GM13977 (cell line): ENCODE results near the gene HES7.
A peak's percentile ranks its signal among the peaks of the same experiment; 100 is the strongest.

Source experiments
- DNase-seq: peaks from one replicate; pipeline ENCODE4 v3.0.0; 2012; ENCODE audit warnings: low spot score
- in situ Hi-C: fragments of 300-500 bp; cut with MboI; formaldehyde crosslinking; loops from one replicate; pipeline ENCODE4 v1.12.0; 2022; ENCODE audit warnings: low sequenced_read_pairs, low pct_unique_long_range_greater_than_20kb, mixed read lengths, inconsistent platforms; ENCODE audit not compliant: unreplicated experiment
- TF ChIP-seq, protein P1 (sequence below): IDR thresholded peaks from 2 replicates; pipeline ENCODE4 v1.5.1; 2012; ENCODE audit warnings: mild to moderate bottlenecking, control low read depth; ENCODE audit not compliant: insufficient read depth; ENCODE audit errors: extremely low read depth, missing control alignments

HES7 gene

DNA sequence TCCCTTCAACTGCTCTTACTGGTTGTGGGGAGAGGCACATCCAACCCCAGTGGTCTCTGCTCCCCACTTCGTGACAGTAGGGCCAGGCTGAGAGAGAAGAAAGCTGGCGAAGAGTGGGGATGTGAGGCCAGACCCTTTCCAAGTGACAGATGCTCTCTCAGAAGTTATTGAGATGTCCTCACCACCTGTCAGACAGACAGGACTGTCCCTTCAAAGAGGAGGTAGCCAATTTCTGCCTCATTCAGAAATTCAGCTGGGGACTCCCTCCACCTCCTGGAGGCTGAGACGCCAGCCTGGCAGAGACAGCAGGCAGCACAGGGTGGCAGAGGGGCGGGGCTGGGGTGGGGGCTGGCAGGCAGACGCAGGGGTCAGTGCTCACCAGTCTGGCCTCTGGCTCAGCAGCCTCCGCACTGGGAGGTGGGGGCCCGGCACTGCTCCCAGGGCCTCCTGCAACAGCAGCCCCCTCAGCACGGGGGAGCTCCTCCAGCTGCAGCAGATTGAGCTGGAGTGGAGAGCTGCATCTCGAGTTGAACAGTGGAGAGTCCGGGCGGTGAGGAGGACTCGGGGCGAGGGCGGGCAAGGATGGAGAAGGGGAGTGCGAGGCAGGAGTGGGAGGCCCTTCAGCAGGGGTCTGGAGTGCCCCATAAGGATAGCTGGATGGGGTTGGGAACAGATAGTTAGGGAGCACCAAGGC, 19.1 kb upstream of the HES7 start:
- in situ Hi-C loops: no loop called here
- TF ChIP-seq, protein P1, sequence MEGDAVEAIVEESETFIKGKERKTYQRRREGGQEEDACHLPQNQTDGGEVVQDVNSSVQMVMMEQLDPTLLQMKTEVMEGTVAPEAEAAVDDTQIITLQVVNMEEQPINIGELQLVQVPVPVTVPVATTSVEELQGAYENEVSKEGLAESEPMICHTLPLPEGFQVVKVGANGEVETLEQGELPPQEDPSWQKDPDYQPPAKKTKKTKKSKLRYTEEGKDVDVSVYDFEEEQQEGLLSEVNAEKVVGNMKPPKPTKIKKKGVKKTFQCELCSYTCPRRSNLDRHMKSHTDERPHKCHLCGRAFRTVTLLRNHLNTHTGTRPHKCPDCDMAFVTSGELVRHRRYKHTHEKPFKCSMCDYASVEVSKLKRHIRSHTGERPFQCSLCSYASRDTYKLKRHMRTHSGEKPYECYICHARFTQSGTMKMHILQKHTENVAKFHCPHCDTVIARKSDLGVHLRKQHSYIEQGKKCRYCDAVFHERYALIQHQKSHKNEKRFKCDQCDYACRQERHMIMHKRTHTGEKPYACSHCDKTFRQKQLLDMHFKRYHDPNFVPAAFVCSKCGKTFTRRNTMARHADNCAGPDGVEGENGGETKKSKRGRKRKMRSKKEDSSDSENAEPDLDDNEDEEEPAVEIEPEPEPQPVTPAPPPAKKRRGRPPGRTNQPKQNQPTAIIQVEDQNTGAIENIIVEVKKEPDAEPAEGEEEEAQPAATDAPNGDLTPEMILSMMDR: no peak
- no peak for DNase-seq

DNA sequence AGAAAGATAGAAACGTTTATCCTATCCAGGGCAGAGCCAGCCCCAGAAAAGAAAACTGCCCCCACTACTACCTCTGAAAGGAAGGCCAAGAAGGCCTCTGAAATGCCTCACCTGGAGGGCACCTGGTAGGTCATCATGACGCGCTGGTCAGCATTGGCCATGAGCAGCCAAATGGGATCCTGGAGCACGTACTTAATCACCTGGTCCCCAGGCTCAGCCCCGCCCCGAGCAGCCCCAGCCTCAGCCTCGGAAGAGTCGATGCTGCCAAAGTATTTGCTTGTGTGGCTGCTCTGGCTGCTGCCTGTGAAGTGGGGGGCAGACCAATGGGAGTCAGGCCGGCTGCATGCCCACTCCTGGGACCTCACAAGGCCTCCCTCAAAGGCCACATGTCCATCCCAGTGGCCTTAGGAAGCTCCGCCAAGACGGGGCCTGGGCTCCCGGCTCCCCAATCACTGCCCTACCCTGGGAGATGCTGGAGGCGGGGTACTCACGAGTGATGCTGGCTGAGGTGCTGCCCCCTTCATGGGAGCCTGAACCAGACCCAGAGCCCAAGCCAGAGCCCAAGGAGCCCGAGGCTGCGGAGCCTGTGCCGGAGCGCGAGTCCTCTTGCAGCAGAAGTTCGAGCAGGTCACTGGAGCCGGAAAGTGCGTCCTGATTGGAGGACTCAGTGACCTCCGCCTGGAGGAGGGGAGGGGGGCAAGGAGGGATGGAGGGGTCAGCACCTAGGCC, 18.4 kb upstream of the HES7 start:
- in situ Hi-C loops: no loop called here
- DNase-seq: no peak
- TF ChIP-seq, protein P1: no peak

DNA sequence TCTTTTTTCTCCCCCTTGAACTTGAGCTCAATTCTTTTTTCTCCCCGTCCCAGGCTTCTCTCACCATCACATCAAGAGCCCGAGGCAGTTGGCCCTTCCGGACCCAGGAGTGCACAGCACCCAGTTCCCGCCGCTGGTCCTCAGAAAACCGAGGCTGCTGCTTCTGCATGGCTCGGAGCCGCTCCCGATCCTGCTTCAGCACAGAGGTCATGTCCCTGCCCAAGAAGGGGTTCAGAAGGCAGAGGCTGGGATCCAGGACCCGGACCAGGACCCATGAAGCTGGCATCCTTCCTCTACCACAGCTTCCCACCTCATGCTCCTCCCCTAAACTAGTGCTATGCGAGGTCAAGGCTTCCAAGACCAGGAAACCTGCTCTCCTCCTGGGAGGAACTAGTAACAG, 17.8 kb upstream of the HES7 start:
- in situ Hi-C loops: no loop called here
- no peak for DNase-seq
- TF ChIP-seq, protein P1: no peak

DNA sequence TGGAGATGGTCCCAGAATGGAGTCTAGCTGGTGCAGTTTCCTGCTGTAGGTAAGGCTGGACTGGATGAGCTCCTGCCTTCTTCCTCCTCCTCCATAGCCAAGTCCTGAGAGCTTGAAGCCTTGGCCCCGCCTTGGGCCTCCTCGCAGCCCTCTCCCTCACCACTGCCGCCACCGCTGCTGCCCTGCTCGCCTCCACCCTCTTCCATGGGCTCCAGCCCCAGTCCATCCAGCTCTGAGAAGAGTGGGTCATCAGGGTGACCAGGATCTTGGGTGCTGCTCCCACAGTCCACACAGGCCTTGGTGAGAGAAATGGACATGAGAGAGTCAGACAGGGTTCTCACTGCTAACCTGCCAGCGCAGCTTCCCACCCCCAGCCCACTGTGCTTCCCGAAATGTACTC, 17.1 kb upstream of the HES7 start:
- no peak for DNase-seq
- TF ChIP-seq, protein P1: no peak
- in situ Hi-C loops: no loop called here

DNA sequence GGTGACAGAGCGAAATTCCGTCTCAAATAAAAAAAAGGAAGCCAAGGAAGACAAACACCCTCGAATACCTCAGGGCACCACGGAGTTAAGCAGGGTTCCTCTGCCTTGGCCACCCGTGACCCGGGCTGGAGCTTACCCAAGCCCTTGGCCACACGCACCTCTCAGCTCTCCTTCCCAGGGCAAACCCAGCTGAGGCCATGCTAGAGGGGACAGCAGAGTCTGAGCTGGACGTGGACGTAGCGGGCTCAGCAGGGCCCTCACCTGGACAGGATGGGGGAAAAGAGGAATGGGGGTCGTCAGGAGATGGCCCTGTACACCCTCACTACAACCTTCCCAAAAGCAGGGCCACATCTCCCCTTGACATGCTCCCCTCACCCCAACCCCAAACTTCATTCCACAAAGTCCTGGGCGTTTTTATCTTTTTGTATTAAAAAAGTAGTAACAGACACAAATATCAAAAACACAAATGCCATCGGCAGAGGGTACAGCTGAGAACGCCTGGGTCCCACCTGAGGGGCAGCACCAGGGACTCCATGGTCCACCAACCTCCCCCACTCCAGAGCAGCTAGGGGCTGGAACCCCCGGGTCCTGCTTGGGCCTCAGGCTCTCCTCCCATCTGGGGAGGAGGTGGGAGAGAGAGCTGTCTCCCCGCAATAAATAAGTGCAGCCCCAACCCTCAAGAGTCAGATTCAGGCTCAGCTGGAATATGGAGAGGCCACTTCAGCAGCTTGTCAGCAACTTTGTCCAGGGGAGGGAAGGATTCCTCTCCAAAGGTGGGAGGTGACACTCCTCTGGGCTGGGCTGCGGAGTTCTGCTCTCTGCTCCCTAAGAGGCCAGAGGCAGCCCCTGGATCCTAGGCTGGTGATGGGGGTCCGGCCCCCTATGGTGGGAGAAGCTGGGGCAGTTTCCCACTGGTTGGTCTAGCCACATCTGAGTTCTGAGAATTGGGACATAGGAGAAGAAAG, 16.4 kb upstream of the HES7 start:
- TF ChIP-seq, protein P1: no peak
- in situ Hi-C loops: no loop called here
- no peak for DNase-seq

- peak; percentile 92 for DNase-seq
- TF ChIP-seq, protein P1: peak; percentile 70
- in situ Hi-C loops: no loop called here
Measured at GRCh38 chr17:8138672-8139371, 14.9 kb upstream of the HES7 start.
